GM12865 (cell line): ENCODE results near the gene NCK2.

Experiments
- DNase-seq: peaks from one replicate; pipeline ENCODE4 v3.0.0; 2010; ENCODE audit warnings: low read depth
- H3K4me3 ChIP-seq: 2 replicates; pipeline ENCODE4 v1.5.1; 2011; ENCODE audit warnings: mild to moderate bottlenecking, low read depth, low read length, control low read depth
- CTCF ChIP-seq: IDR thresholded peaks from 2 replicates; pipeline ENCODE4 v1.5.1; 2011; ENCODE audit warnings: low read length, control low read depth, low read depth, inconsistent platforms; ENCODE audit not compliant: insufficient read depth; ENCODE audit errors: missing control alignments

NCK2 gene

DNA sequence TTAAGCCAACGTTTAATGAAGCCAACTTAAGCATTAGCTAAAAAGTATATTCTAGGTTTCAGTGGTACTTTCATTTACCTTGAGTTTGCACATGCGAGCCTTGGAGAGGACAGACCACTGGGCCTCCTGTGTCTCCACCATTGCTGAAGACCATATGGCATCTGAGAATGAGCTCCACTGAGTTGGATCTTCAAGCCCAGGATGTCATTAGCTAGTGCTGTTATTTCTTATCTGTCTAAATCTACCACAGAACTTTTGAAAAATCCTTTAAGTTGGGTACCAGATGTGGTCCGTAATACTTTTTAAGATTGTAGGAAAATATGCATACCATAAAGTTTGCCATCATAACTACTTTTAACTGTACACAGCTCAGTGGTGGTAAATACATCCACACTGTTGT is 161.8 kb downstream of the NCK2 start:
- H3K4me3 ChIP-seq = no peak overlapping the region
- no peak for TF ChIP-seq CTCF
- no peak for DNase-seq

DNA sequence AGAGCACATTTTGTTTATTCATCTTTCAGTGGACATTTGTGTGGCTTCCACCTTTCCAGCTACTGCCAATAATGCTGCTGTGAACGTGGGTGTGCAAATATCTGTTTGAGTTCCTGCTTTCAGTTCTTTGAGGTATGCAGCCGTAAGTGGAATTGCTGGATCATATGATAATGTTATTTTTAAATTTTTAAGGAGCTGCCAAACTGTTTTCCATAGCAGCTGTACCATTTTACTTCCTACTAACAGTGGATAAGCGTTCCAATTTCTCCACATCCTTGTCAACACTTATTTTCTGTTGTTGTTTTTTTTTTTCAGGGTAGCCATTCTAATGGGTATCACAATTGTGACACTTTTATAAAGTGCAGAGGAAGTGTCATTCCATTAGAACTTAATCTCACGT is 162.5 kb downstream of the NCK2 start:
- no peak for TF ChIP-seq CTCF
- no peak for DNase-seq
- H3K4me3 ChIP-seq = no peak overlapping the region

DNA sequence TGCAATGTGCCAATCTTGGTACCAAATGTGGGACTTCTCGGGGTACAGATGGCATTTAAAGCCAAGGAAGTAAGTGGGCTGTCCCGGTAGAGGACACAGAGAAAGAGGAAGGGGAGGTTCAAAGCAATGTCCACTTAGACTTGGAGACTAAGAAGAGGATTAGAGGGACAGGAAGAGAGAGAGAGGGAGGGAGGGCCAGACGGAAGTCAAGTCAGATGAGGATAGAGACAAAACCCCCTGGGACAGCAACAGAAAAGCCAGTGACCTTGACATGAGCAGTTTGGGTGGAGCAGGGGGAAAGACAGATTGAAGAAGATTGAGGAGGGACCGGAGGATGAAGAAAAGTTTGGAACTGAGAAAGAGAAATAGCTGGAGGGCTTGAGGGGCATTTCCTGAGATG is 164.5 kb downstream of the NCK2 start:
- no peak for DNase-seq
- H3K4me3 ChIP-seq = no peak overlapping the region
- no peak for TF ChIP-seq CTCF

- H3K4me3 ChIP-seq = no peak overlapping the region
- no peak for TF ChIP-seq CTCF
- no peak for DNase-seq
Observed at GRCh38 chr2:105910497-105911238, 166.0 kb downstream of the NCK2 start.

DNA sequence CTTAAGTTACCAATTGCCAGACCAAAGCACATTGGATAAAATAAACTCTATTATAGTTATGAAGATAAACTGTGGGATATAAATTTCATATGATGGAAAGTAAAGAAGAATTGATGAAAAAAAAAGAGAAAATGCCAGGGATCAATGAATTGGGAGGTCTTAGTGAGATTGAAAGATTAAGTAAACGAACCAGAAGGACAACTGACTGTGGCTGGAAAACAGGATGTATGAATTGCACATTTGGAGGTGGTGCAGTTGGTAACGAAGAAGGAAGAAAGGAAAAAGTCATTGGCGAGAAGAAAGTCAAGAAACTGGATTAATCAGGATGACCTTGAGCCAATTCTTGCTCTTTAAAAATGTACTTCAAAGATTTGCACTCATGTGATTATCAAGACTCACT is 166.7 kb downstream of the NCK2 start:
- no peak for DNase-seq
- TF ChIP-seq CTCF = no peak
- H3K4me3 ChIP-seq = no peak overlapping the region

- DNase-seq = no peak
Observed at GRCh38 chr2:105912081-105912480, 167.4 kb downstream of the NCK2 start.

More at GRCh38 chr2:105912081-105912480, 167.4 kb downstream of the NCK2 start:
- TF ChIP-seq CTCF = no peak
- H3K4me3 ChIP-seq = no peak overlapping the region
